SK-N-SH treated with all-trans-retinoic acid at 6 μM for 48 hours (cell line): ENCODE measurements around the gene OTOF.

Source experiments
- ARNTL ChIP-seq: fragments of 450-650 bp; formaldehyde crosslinking; IDR thresholded peaks from 2 replicates; pipeline ENCODE4 v1.5.0; 2020; ENCODE audit warnings: low read depth, mild to moderate bottlenecking, moderate library complexity, borderline replicate concordance
- CREB5 ChIP-seq: fragments of 250-450 bp; sonication (Bioruptor Pico); IDR thresholded peaks from 2 replicates; pipeline ENCODE4 v1.5.1; 2020; ENCODE audit warnings: low read depth, mild to moderate bottlenecking, moderate library complexity
- CSDC2 ChIP-seq: fragments of 250-450 bp; sonication (Bioruptor Pico); IDR thresholded peaks from 2 replicates; pipeline ENCODE4 v1.5.0; 2020; ENCODE audit warnings: mild to moderate bottlenecking, moderate library complexity
- CSRNP3 ChIP-seq: fragments of 250-450 bp; sonication (Bioruptor Pico); IDR thresholded peaks from 2 replicates; pipeline ENCODE4 v1.5.1; 2021; ENCODE audit warnings: mild to moderate bottlenecking, moderate library complexity
- ESRRG ChIP-seq: fragments of 250-450 bp; sonication (Bioruptor Pico); IDR thresholded peaks from 2 replicates; pipeline ENCODE4 v1.6.1; 2021; ENCODE audit warnings: mild to moderate bottlenecking
- GLIS3 ChIP-seq: fragments of 250-450 bp; sonication (Bioruptor Pico); IDR thresholded peaks from 2 replicates; pipeline ENCODE4 v1.5.0; 2020; ENCODE audit warnings: mild to moderate bottlenecking, moderate library complexity
- PATZ1 ChIP-seq: fragments of 250-450 bp; sonication (Bioruptor Pico); IDR thresholded peaks from 2 replicates; pipeline ENCODE4 v1.8.0; 2020; ENCODE audit warnings: mild to moderate bottlenecking, moderate library complexity, borderline replicate concordance
- PPARA ChIP-seq: fragments of 250-450 bp; sonication (Bioruptor Pico); IDR thresholded peaks from 2 replicates; pipeline ENCODE4 v1.5.0; 2020; ENCODE audit warnings: mild to moderate bottlenecking, borderline replicate concordance
- RARB ChIP-seq: fragments of 250-450 bp; sonication (Bioruptor Pico); IDR thresholded peaks from 2 replicates; pipeline ENCODE4 v1.8.0; 2021; ENCODE audit warnings: mild to moderate bottlenecking, moderate library complexity
- TOX ChIP-seq: fragments of 250-450 bp; sonication (Bioruptor Pico); IDR thresholded peaks from 2 replicates; pipeline ENCODE4 v1.8.0; 2021; ENCODE audit warnings: mild to moderate bottlenecking, moderate library complexity, borderline replicate concordance
- ZFP3 ChIP-seq: fragments of 250-450 bp; sonication (Bioruptor Pico); IDR thresholded peaks from 2 replicates; pipeline ENCODE4 v1.5.0; 2020; ENCODE audit warnings: mild to moderate bottlenecking, moderate library complexity
- ZFP30 ChIP-seq: fragments of 450-650 bp; formaldehyde crosslinking; IDR thresholded peaks from 2 replicates; pipeline ENCODE4 v1.5.0; 2022; ENCODE audit warnings: mild to moderate bottlenecking, moderate library complexity
- ZNF70 ChIP-seq: fragments of 450-650 bp; formaldehyde crosslinking; IDR thresholded peaks from 2 replicates; pipeline ENCODE4 v1.5.0; 2020; ENCODE audit warnings: mild to moderate bottlenecking, moderate library complexity
- ZNF8 ChIP-seq: fragments of 450-650 bp; formaldehyde crosslinking; IDR thresholded peaks from 2 replicates; pipeline ENCODE4 v1.5.0; 2020; ENCODE audit warnings: mild to moderate bottlenecking, moderate library complexity

- no peak for TF ChIP-seq ZFP30 (CRISPR knock-in tag)
- no peak for TF ChIP-seq CSDC2
- TF ChIP-seq ZNF70 (CRISPR knock-in tag): no peak
- TF ChIP-seq PATZ1 (CRISPR knock-in tag): no peak
- TF ChIP-seq CREB5 (CRISPR knock-in tag): no peak
- no peak for TF ChIP-seq TOX (CRISPR knock-in tag)
- no peak for TF ChIP-seq ESRRG (CRISPR knock-in tag)
- no peak for TF ChIP-seq ZFP3 (CRISPR knock-in tag)
- TF ChIP-seq ZNF8 (CRISPR knock-in tag): no peak
- TF ChIP-seq ARNTL (CRISPR knock-in tag): no peak
- TF ChIP-seq CSRNP3 (CRISPR knock-in tag): no peak
- TF ChIP-seq GLIS3 (CRISPR knock-in tag): no peak
- TF ChIP-seq RARB (CRISPR knock-in tag): no peak
- TF ChIP-seq PPARA: no peak
These were observed 14.4 kb downstream of the OTOF start for GRCh38 chr2:26463244-26464192.
